Measurements from ENCODE around the gene MLYCD. TPM values are rescaled to one million over a fixed set of nuclear protein-coding genes. Genes with fewer than 3 reads are reported as not detected.

MLYCD gene
- polyA plus RNA-seq, 1 donor (not counting 4 experiments of a cell fraction or from before 2014, with no cell fraction given), result 1.2 TPM

DNA sequence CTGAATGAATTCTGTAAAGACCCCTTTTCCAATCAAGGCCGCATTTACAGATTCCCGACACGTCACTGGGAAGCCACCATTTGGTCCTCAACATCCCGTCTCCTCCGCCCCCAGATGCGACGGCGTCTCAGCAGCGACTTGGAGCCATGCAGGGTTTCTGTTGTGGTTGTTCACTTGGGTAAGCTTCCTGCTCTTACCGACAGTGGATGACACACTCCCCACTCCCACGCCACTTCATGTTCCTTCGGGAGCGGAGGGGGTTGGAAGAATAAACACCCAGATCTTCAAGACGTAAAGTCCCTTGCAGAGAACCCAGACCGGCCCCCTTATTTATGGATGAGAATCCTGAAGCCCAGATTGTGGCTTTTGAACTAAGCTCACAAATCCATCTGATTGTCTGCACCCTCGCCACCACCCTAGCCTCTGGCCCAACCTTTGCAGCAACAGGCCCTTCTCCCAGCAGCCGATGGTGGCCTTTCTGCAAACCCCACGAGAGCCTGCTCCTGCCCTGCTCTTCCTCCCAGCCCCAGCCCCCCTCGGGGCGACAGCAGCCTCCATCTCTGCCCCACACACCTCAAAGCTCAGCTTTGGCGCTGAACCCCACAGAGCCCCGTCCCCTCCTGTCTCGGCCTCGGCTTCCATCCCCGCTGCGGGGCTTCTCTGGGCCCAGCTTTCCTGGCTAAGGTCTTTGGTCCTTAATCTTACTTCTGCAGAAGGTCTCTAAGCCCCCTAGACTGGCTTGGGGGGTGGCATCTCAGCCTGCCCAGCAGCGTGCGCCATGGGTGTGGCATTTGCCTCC is 35.2 kb downstream of the MLYCD start:
- Histone ChIP-seq H3K9me3 (ENCODE audit: control insufficient read depth, low read depth, low read length) (no peaks in the 10 kb centered on the region), H2AFZ (ENCODE audit: control insufficient read depth, low read length) (no peak overlapping the region), H3K27me3 (ENCODE audit: control insufficient read depth, extremely low read depth, insufficient read depth, low read length) (peaks cover 24% of the 10 kb centered on the region), H3K36me3 (ENCODE audit: control insufficient read depth in 2 of 2, extremely low read depth in 1 of 2, insufficient read depth in 2 of 2, low read length in 2 of 2) (no peaks in the 10 kb centered on the region), H4K20me1 (ENCODE audit: control insufficient read depth, extremely low read depth, insufficient read depth, low read length) (no peaks in the 10 kb centered on the region), H3K4me2 (ENCODE audit: control insufficient read depth, extremely low read depth, insufficient read depth, low read depth, low read length) (no peak overlapping the region), H3K4me3 (ENCODE audit: control insufficient read depth in 2 of 3, extremely low read depth in 1 of 3, insufficient read depth in 2 of 3, low read depth in 1 of 3, low read length in 3 of 3) (no peak overlapping the region), H3K79me2 (ENCODE audit: control insufficient read depth, insufficient read depth, low read length) (no peaks in the 10 kb centered on the region), H3K4me1 (ENCODE audit: control insufficient read depth, extremely low read depth, insufficient read depth, low read length) (no peaks in the 10 kb centered on the region), H3K27ac (ENCODE audit: control insufficient read depth, insufficient read depth, low read length) (no peak overlapping the region), H3K9me1 (ENCODE audit: control insufficient read depth, extremely low read depth, insufficient read depth, low read length) (no peaks in the 10 kb centered on the region), H3K9ac (ENCODE audit: control insufficient read depth, extremely low read depth, insufficient read depth, low read length) (no peak overlapping the region)
- FAIRE-seq (no peak), DNase-seq (ENCODE audit: low read depth, low spot score) (no peak)
- dilution Hi-C loops (cut with MboI; ENCODE audit: extremely low pct_ligation_motif_present, low sequenced_read_pairs), result no loop called here
- TF ChIP-seq EZH2 (IDR thresholded peaks at IDR 0.05; ENCODE audit: low read length), result no peak
- TF ChIP-seq, protein P1, sequence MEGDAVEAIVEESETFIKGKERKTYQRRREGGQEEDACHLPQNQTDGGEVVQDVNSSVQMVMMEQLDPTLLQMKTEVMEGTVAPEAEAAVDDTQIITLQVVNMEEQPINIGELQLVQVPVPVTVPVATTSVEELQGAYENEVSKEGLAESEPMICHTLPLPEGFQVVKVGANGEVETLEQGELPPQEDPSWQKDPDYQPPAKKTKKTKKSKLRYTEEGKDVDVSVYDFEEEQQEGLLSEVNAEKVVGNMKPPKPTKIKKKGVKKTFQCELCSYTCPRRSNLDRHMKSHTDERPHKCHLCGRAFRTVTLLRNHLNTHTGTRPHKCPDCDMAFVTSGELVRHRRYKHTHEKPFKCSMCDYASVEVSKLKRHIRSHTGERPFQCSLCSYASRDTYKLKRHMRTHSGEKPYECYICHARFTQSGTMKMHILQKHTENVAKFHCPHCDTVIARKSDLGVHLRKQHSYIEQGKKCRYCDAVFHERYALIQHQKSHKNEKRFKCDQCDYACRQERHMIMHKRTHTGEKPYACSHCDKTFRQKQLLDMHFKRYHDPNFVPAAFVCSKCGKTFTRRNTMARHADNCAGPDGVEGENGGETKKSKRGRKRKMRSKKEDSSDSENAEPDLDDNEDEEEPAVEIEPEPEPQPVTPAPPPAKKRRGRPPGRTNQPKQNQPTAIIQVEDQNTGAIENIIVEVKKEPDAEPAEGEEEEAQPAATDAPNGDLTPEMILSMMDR (optimal IDR thresholded peaks at IDR 0.05 in 1 of 3, IDR thresholded peaks at IDR 0.05 in 1 of 3, conservative IDR thresholded peaks at IDR 0.05 in 1 of 3; ENCODE audit: extremely low read depth in 1 of 3, insufficient read depth in 2 of 3, low read length in 3 of 3), result no peak

DNA sequence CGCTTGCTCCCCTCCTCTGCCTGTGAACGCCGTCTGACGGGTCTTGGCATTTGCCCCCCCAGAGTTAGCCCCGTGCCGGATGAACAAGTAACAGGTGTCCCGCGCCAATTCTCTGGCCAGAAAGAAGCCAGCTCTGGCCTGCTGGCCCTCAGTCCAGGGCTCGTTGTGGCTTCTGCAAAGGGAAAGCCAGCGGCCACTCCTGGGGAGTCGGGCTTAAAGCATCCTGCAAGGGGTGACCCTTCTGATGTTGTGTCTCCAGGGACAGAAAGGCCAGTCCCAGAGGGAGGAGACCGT is 35.7 kb downstream of the MLYCD start:
- no peaks in the 10 kb centered on the region for H3K79me2 ChIP-seq (ENCODE audit: control insufficient read depth, insufficient read depth, low read length)
- dilution Hi-C loops (cut with MboI; ENCODE audit: extremely low pct_ligation_motif_present, low sequenced_read_pairs), result no loop called here
- H3K27ac ChIP-seq (ENCODE audit: control insufficient read depth, insufficient read depth, low read length), result no peak overlapping the region
- no peaks in the 10 kb centered on the region for H3K9me1 ChIP-seq (ENCODE audit: control insufficient read depth, extremely low read depth, insufficient read depth, low read length)
- no peak overlapping the region for H2AFZ ChIP-seq (ENCODE audit: control insufficient read depth, low read length)
- no peak for DNase-seq (ENCODE audit: low read depth, low spot score)
- no peaks in the 10 kb centered on the region for H3K9me3 ChIP-seq (ENCODE audit: control insufficient read depth, low read depth, low read length)
- no peak for FAIRE-seq
- H4K20me1 ChIP-seq (ENCODE audit: control insufficient read depth, extremely low read depth, insufficient read depth, low read length), result no peaks in the 10 kb centered on the region
- H3K9ac ChIP-seq (ENCODE audit: control insufficient read depth, extremely low read depth, insufficient read depth, low read length), result no peak overlapping the region
- no peaks in the 10 kb centered on the region for H3K36me3 ChIP-seq (ENCODE audit: control insufficient read depth in 2 of 2, extremely low read depth in 1 of 2, insufficient read depth in 2 of 2, low read length in 2 of 2)
- TF ChIP-seq, protein P1 (optimal IDR thresholded peaks at IDR 0.05 in 1 of 3, IDR thresholded peaks at IDR 0.05 in 1 of 3, conservative IDR thresholded peaks at IDR 0.05 in 1 of 3; ENCODE audit: extremely low read depth in 1 of 3, insufficient read depth in 2 of 3, low read length in 3 of 3), result no peak
- TF ChIP-seq EZH2 (IDR thresholded peaks at IDR 0.05; ENCODE audit: low read length), result no peak
- H3K4me1 ChIP-seq (ENCODE audit: control insufficient read depth, extremely low read depth, insufficient read depth, low read length), result no peaks in the 10 kb centered on the region
- no peak overlapping the region for H3K4me2 ChIP-seq (ENCODE audit: control insufficient read depth, extremely low read depth, insufficient read depth, low read depth, low read length)
- peaks cover 24% of the 10 kb centered on the region for H3K27me3 ChIP-seq (ENCODE audit: control insufficient read depth, extremely low read depth, insufficient read depth, low read length)
- H3K4me3 ChIP-seq (ENCODE audit: control insufficient read depth in 2 of 3, extremely low read depth in 1 of 3, insufficient read depth in 2 of 3, low read depth in 1 of 3, low read length in 3 of 3), result no peak overlapping the region
